Measurements from ENCODE around the gene XYLT1. TPM values are rescaled to one million over a fixed set of nuclear protein-coding genes. Genes with fewer than 3 reads are reported as not detected.

XYLT1 gene
- total RNA-seq, 1 experiment from 2014 or later = 14.5 TPM

GRCh38 chr16:17362183-17362582, 108.6 kb downstream of the XYLT1 start:
- Histone ChIP-seq H4K20me1 (ENCODE audit: control insufficient read depth, insufficient read depth, insufficient read length) (no peaks in the 10 kb centered on the region), H2BK5ac (ENCODE audit: insufficient read length, low read length) (no peak overlapping the region), H2AFZ (ENCODE audit: low read length) (no peak overlapping the region), H2BK20ac (ENCODE audit: low read depth, low read length, poor library complexity, severe bottlenecking) (no peak overlapping the region), H2BK12ac (ENCODE audit: insufficient read length, low read depth, low read length) (no peak overlapping the region), H3K18ac (ENCODE audit: insufficient read length, low read depth, low read length) (no peak overlapping the region), H3K79me2 (ENCODE audit: insufficient read depth, low read length) (no peaks in the 10 kb centered on the region), H3K9me3 (ENCODE audit: control insufficient read depth, low read depth, low read length) (no peaks in the 10 kb centered on the region), H3K4ac (ENCODE audit: low read depth, low read length) (no peak overlapping the region), H4K91ac (ENCODE audit: insufficient read length, low read depth, low read length) (no peak overlapping the region), H3K4me1 (ENCODE audit: insufficient read depth, low read length) (peaks cover 3% of the 10 kb centered on the region; the same call in 1 of the 2 replicates), H3K27ac (ENCODE audit: insufficient read length, low read depth, low read length) (no peak overlapping the region), H2BK120ac (ENCODE audit: low read depth, low read length, poor library complexity, severe bottlenecking) (no peak overlapping the region), H2BK15ac (ENCODE audit: low read depth, low read length) (no peak overlapping the region), H2AK5ac (ENCODE audit: insufficient read length, low read length) (no peak overlapping the region), H3K27me3 (ENCODE audit: insufficient read depth, low read length) (no peaks in the 10 kb centered on the region), H3T11ph (ENCODE audit: low read length) (no peak overlapping the region), H4K5ac (ENCODE audit: insufficient read length, low read depth, low read length) (no peak overlapping the region), H3K56ac (ENCODE audit: insufficient read length, low read depth, low read length) (no peak overlapping the region), H3K23me2 (ENCODE audit: insufficient read length, low read depth, low read length, poor library complexity, severe bottlenecking) (no peaks in the 10 kb centered on the region), H3K23ac (ENCODE audit: insufficient read length, low read depth, low read length) (no peak overlapping the region), H3K4me2 (ENCODE audit: insufficient read depth, insufficient read length, low read length) (no peak overlapping the region), H3K14ac (ENCODE audit: insufficient read depth, low read length) (no peak overlapping the region), H3K9ac (ENCODE audit: extremely low read depth, insufficient read length, low read length) (no peak overlapping the region), H4K8ac (replicated peaks; ENCODE audit: insufficient read length, low read depth, low read length) (no peak overlapping the region), H3K79me1 (ENCODE audit: insufficient read depth, low read depth, low read length, poor library complexity, severe bottlenecking) (no peaks in the 10 kb centered on the region)
- H3K27me3 Mint-ChIP-seq (ENCODE audit: low read depth) = no peaks in the 10 kb centered on the region; the same call in 1 of the 2 replicates
- WGBS (ENCODE audit: extremely low coverage, insufficient read length, low lambda C conversion rate) = no CpG with 5 or more reads among the region's 5 CpGs
- no peak overlapping the region for H3K4me3 Mint-ChIP-seq
- TF ChIP-seq CTCF (conservative IDR thresholded peaks at IDR 0.05) = no peak
- DNase-seq = no peak
- no peaks in the 10 kb centered on the region; a peak in 3 of 7 replicates for H3K36me3 Mint-ChIP-seq (ENCODE audit: insufficient read depth in 1 of 3, low read depth in 3 of 3)
- no peak overlapping the region; a peak in 1 of 7 replicates for H3K27ac Mint-ChIP-seq
- H3K4me1 Mint-ChIP-seq = peaks cover 34 to 37% of the 10 kb centered on the region in 2 experiments
- H3K9me3 Mint-ChIP-seq = no peaks in the 10 kb centered on the region

Measured in H9 (cell line).